ENCODE measurements around the gene SLC4A8.

SLC4A8 gene

GRCh38 chr12:51528852-51529650, 104.4 kb downstream of the SLC4A8 start:
- peak; percentile 55 for DNase-seq

GRCh38 chr12:51529651-51529970, 105.0 kb downstream of the SLC4A8 start:
- DNase-seq = no peak

- no peak for DNase-seq
Measured at GRCh38 chr12:51530208-51530607, 105.6 kb downstream of the SLC4A8 start.

- no peak for DNase-seq
Measured at GRCh38 chr12:51531284-51531977, 106.8 kb downstream of the SLC4A8 start.

GRCh38 chr12:51531978-51532497, 107.4 kb downstream of the SLC4A8 start:
- DNase-seq = peak; percentile 79

GRCh38 chr12:51533799-51534198, 109.2 kb downstream of the SLC4A8 start:
- peak; percentile 24 for DNase-seq

- no peak for DNase-seq
Measured at GRCh38 chr12:51534216-51535074, 109.8 kb downstream of the SLC4A8 start.

GRCh38 chr12:51536159-51536558, 111.5 kb downstream of the SLC4A8 start:
- peak; percentile 20 for DNase-seq

GRCh38 chr12:51538149-51538548, 113.5 kb downstream of the SLC4A8 start:
- DNase-seq = no peak

GRCh38 chr12:51538599-51538998, 114.0 kb downstream of the SLC4A8 start:
- DNase-seq = no peak

GRCh38 chr12:51540996-51541395, 116.4 kb downstream of the SLC4A8 start:
- no peak for DNase-seq

GRCh38 chr12:51546097-51546496, 121.5 kb downstream of the SLC4A8 start:
- no peak for DNase-seq

- no peak for DNase-seq
Measured at GRCh38 chr12:51547606-51548005, 123.0 kb downstream of the SLC4A8 start.

- no peak for DNase-seq
Measured at GRCh38 chr12:51548241-51548640, 123.6 kb downstream of the SLC4A8 start.

GRCh38 chr12:51549637-51550036, 125.0 kb downstream of the SLC4A8 start:
- peak; percentile 58 for DNase-seq

All from fibroblast of skin of scalp (primary cell).